H1 (cell line): ENCODE data around the gene BYSL.
A peak's percentile ranks its signal among the peaks of the same experiment; 100 is the strongest.

ENCODE experiments used
- EGR1 ChIP-seq: IDR thresholded peaks from 2 replicates; pipeline ENCODE4 v1.6.1; 2011; ENCODE audit warnings: low read depth, low read length, borderline replicate concordance
- EP300 ChIP-seq, 2 experiments: IDR thresholded peaks; 1 replicate in 1 of 2; 2 replicates in 1 of 2; pipeline ENCODE4 v1.6.1; 2011 to 2012; ENCODE audit warnings: low read depth in 2 of 2, low read length in 2 of 2, mild to moderate bottlenecking in 2 of 2, borderline replicate concordance in 1 of 2, inconsistent platforms in 1 of 2, moderate library complexity in 1 of 2
- EZH2 ChIP-seq: fragments of 200-600 bp; sonication (generic); IDR thresholded peaks from 2 replicates; pipeline ENCODE4 v1.7.1; 2012; ENCODE audit warnings: low read depth, mild to moderate bottlenecking, moderate library complexity, low read length, inconsistent platforms; ENCODE audit not compliant: severe bottlenecking
- GABPA ChIP-seq: IDR thresholded peaks from 2 replicates; pipeline ENCODE4 v1.6.1; 2011; ENCODE audit warnings: mild to moderate bottlenecking, low read length, moderate library complexity, borderline replicate concordance; ENCODE audit not compliant: insufficient read depth
- NRF1 ChIP-seq: IDR thresholded peaks from 2 replicates; pipeline ENCODE4 v1.6.1; 2011; ENCODE audit warnings: mild to moderate bottlenecking, low read depth, low read length, improper control_type of control experiment
- POLR2A ChIP-seq, 2 experiments: IDR thresholded peaks; 1 replicate in 1 of 2; 2 replicates in 1 of 2; pipeline ENCODE4 v1.6.1; 2011; ENCODE audit warnings: low read depth in 2 of 2, low read length in 2 of 2, mild to moderate bottlenecking in 2 of 2; ENCODE audit errors: control extremely low read depth in 1 of 2
- POLR2AphosphoS5 ChIP-seq: IDR thresholded peaks from 2 replicates; pipeline ENCODE4 v1.6.1; 2011; ENCODE audit warnings: low read depth, low read length
- SIN3A ChIP-seq, 2 experiments: IDR thresholded peaks in 1 of 2; conservative IDR thresholded peaks in 1 of 2; 2 replicates each; pipeline ENCODE4 v1.6.1; 2011 to 2012; ENCODE audit warnings: low read length in 2 of 2, improper control_type of control experiment in 1 of 2, low read depth in 1 of 2, mild to moderate bottlenecking in 1 of 2
- SP2 ChIP-seq: IDR thresholded peaks from 2 replicates; pipeline ENCODE4 v1.6.1; 2012; ENCODE audit warnings: mild to moderate bottlenecking, low read length, inconsistent platforms
- SUZ12 ChIP-seq: fragments of 200-600 bp; sonication (generic); IDR thresholded peaks from 2 replicates; pipeline ENCODE4 v1.6.1; 2012; ENCODE audit warnings: mild to moderate bottlenecking, inconsistent platforms, low read length, moderate library complexity, mixed read lengths
- TCF12 ChIP-seq: IDR thresholded peaks from 2 replicates; pipeline ENCODE4 v1.6.1; 2011; ENCODE audit warnings: low read depth, mild to moderate bottlenecking, low read length
- ZNF274 ChIP-seq: IDR thresholded peaks from 2 replicates; pipeline ENCODE4 v1.7.0; 2012; ENCODE audit warnings: low read length, borderline replicate concordance; ENCODE audit errors: extremely low read depth
- TF ChIP-seq, protein P1 (sequence below): IDR thresholded peaks from 2 replicates; pipeline ENCODE4 v1.6.1; 2012; ENCODE audit warnings: inconsistent platforms
- TF ChIP-seq, protein P2 (sequence below), 3 experiments: IDR thresholded peaks; 1 replicate in 2 of 3; 2 replicates in 1 of 3; pipeline versions ENCODE4 v1.5.1 to v1.6.1; 2011; ENCODE audit warnings: low read length in 3 of 3, mild to moderate bottlenecking in 3 of 3, inconsistent platforms in 2 of 3, low read depth in 1 of 3, moderate library complexity in 1 of 3; ENCODE audit not compliant: insufficient read depth in 1 of 3; ENCODE audit errors: control extremely low read depth in 1 of 3

DNA sequence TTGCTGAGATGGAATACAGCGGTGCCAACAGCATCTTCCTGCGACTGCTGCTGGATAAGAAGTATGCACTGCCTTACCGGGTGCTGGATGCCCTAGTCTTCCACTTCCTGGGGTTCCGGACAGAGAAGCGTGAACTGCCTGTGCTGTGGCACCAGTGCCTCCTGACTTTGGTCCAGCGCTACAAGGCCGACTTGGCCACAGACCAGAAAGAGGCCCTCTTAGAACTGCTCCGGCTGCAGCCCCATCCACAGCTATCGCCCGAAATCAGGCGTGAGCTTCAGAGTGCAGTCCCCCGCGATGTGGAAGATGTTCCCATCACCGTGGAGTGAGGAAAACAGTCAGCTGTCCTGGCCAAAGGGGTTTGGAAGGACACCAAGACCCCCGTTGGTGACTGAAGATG is 11.1 kb downstream of the BYSL start:
- TF ChIP-seq SUZ12 (no peak), EGR1 (no peak), EZH2 (no peak), EP300 (IDR thresholded peaks at IDR 0.05; ENCODE audit: borderline replicate concordance in 1 of 2, low read depth in 2 of 2, low read length in 2 of 2) (no peak), SP2 (no peak), TCF12 (no peak), ZNF274 (no peak), POLR2A (IDR thresholded peaks at IDR 0.05; ENCODE audit: control extremely low read depth in 1 of 2, low read depth in 2 of 2, low read length in 2 of 2) (peak in 1 of 2 experiments; percentile 37; a peak in 1 of 3 replicates), POLR2AphosphoS5 (0 out of 2 replicates have a peak, but pooled peaks have one; percentile 12), GABPA (no peak), SIN3A (conservative IDR thresholded peaks at IDR 0.05 in 1 of 2, IDR thresholded peaks at IDR 0.05 in 1 of 2; ENCODE audit: low read depth in 1 of 2, low read length in 2 of 2) (no peak), NRF1 (no peak)
- TF ChIP-seq, protein P1, sequence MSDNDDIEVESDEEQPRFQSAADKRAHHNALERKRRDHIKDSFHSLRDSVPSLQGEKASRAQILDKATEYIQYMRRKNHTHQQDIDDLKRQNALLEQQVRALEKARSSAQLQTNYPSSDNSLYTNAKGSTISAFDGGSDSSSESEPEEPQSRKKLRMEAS: no peak
- TF ChIP-seq, protein P2, sequence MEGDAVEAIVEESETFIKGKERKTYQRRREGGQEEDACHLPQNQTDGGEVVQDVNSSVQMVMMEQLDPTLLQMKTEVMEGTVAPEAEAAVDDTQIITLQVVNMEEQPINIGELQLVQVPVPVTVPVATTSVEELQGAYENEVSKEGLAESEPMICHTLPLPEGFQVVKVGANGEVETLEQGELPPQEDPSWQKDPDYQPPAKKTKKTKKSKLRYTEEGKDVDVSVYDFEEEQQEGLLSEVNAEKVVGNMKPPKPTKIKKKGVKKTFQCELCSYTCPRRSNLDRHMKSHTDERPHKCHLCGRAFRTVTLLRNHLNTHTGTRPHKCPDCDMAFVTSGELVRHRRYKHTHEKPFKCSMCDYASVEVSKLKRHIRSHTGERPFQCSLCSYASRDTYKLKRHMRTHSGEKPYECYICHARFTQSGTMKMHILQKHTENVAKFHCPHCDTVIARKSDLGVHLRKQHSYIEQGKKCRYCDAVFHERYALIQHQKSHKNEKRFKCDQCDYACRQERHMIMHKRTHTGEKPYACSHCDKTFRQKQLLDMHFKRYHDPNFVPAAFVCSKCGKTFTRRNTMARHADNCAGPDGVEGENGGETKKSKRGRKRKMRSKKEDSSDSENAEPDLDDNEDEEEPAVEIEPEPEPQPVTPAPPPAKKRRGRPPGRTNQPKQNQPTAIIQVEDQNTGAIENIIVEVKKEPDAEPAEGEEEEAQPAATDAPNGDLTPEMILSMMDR (IDR thresholded peaks at IDR 0.05; ENCODE audit: control extremely low read depth in 1 of 3, insufficient read depth in 1 of 3, low read depth in 1 of 3, low read length in 3 of 3): no peak
